HG02759 (cell line): ENCODE measurements around the gene HSPA12A.
"Not testable (repeated sequence)": the region's sequence is repeated elsewhere in the genome, so short reads cannot be mapped to it uniquely, and the experiment has no call there.

Experiments
- ATAC-seq: cut with Tn5 transposase; IDR thresholded peaks from one replicate; pipeline ENCODE4 v1.9.1; 2021; ENCODE audit warnings: mild to moderate bottlenecking, moderate library complexity; ENCODE audit not compliant: unreplicated experiment

Gene HSPA12A

DNA sequence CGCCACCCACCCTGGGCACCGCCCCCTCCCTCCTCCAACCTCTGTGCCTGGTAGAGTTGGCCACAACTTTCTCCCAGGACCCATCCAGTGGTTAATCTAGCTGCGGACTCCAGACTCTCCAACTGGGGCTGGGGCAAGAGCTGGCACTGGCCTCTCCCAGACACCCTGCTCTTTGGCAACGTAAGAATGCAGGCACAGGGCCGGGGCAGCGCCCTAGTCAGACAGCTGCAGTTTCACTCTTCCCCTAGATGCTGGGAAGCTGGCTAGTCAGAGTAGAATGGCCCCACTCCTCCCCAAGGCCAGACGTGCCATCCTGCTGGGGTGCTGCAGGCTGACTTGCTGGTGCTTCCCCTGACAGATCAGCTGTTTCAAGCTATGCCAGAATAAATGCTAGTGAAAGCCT, 22.1 kb downstream of the HSPA12A start:
- no peak for ATAC-seq

DNA sequence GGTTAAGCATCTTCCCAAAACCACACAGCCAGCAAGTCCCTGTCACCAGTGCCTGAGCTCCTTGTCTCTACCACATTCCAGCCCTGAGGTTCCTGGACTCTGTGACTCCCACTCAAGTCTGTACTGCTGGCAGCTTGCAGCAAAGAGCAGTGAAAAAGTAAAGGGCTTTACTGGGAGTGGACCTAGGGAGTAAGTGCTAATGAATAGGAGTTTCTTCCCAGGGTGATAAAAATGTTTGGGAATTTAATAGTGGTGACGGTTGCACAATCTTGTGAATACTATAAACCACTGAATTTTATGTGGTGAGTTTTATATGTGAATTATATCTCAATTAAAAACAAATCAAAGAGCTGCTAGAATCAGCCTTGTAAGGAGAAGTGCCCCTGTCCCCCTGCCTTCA, 22.6 kb downstream of the HSPA12A start:
- ATAC-seq, result no peak

DNA sequence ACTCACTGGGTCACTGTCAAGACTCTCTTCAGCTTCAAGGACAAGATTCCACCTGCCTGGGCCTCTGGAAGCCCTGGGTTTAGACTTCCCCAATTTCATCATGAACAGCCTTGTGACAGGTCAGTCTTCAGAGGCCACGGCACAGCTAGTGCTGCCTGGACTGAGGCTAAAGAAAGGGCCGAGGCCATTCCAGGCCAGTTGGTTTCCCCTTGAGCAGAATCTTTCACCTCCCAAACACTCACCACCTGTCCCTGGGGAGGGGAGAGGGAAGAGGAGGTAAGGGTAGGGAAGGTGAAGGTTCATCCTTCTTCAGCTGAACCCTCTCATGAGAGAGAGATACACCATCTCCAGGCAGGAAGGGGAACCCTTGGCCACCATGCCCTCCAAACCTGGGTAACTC, 24.3 kb downstream of the HSPA12A start:
- no peak for ATAC-seq

DNA sequence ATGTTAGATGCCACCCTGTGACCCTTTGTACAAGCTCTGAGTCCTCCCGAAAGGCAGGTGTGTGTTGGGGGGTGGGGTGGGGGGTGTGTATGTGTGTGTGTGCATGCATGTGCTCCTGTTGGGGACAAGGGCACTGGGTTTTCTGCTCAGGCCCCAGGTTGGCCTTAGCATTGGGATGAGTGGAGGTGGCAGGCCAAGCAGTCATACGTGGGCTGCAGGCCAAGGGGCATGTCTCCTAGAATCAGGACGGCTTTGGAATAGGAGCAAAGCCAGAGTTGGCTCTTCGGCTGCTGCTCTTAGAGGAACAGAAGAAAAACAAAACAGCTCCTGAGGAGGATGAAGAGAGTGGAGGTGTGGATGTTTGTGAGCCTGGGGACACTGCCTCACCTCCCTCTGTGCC, 26.0 kb downstream of the HSPA12A start:
- ATAC-seq, result no peak

DNA sequence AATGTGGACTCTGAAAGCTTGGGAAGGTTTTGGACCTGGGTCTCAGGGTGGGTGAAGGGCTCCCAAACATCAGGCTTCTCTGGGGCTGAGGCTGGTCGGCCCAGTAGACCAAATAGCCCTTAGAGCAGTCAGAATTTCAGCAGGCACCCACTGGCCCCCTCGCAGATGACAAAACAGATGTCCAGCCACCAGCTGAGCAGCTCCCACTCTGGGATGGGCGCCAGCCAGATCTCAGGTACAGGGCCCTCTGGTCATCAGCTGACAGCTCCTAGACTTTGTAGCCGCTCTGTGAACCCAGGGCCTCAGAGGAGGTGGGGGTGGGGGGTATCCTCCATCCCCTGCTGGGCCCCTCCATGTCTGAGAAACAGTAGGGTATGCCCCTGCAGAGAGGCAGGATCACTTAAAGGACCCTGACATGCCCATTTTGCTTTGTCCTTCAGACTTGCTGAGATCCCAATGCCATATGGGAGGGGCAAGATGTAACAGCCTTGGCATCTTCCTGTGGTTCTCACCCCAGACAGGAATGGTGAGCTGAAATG, 26.5 kb downstream of the HSPA12A start:
- no peak for ATAC-seq

DNA sequence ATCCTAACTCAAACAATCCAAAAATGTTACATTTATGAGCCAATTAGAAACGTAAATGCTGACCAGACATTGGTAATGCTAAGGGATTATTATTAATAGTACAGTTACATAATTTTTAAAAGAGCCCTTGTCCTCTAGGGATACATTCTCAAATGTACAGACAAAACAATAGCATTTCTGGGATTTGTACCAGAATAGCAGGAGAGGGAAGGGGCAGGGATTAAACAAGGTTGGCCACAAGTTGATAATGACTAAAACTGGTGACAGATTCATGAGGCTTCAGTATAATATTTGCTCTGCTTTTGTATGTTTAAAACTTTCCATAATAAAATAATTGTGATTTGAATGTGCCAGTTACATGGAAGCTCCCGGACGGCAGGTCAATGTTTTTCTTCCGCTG, 27.0 kb downstream of the HSPA12A start:
- no peak for ATAC-seq

DNA sequence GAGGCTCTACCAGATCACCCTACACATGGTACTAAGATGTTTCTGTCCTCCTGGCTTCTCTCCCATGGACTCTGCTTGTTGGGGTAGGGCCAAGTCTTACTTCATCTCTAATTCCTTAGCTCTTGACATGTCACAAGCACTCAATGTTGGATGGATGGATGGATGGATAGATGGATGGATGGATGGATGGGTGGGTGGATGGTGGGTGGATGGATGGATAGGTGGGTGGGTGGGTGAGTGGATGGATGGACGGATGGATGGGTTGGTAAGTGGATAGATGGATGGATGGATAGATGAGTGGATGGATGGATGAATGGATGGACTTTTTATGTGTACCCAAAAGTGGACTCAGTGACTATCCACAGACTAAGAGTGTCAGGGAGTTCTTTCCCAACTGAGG, 28.5 kb downstream of the HSPA12A start:
- no peak for ATAC-seq

DNA sequence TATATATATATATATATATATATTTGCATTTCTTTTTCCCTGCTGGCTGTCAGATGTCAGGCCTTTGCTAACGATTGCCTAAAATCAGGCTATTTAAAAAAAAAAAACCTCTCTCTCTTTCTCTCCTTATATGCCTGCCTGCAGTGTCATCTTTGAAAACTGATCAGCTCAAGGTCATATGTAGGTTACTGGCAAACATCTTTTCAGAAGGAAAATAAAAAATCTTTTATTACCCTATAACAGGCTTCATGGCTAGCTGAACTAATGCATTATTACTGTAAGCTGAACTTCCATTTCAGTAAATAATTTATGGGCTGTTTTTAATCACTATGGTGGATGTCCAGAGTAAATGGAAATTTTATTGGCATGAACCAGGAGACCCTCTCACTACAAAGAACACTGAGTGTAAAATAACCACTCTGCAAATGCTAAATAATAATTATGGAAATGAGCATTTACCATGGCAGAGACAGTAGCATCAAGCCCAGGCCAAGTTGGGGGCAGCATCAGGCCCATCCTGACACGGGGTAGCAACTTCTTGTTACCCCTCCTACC, 29.3 kb downstream of the HSPA12A start:
- ATAC-seq, result no peak

DNA sequence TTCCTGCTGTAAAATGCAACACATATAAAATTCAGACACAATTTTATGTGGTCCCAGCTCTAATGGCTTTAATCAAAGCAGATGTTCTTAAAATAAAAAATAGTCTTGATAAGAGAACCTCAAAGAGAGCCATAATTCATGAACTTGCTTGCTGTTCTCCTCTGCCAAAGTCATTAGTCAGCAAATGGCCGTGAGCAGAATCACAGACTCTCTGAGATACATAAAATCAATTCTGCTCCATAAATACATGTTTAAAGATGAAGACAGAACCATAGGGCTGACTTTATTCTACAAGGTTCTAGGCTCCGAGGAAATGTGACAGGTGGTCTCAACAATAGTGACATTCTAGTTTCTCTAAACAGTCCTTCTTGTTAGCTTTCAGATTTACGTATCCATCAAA, 29.8 kb downstream of the HSPA12A start:
- ATAC-seq, result no peak

DNA sequence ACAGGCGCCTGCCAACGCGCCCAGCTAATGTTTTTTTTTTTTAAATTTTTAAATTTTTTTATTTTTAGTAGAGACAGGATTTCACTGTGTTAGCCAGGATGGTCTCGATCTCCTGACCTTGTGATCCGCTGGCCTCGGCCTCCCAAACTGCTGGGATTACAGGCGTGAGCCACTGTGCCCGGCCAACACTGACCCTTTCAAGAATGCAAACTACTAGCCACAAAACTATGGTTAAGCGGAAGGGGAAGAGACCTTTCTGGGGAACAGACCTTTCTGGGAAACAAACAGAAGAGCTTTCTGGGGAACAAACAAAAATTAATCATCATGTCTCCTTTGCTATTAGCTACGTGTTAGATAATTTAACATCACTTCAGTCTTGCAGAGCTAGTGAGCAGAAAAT, 30.6 kb downstream of the HSPA12A start:
- not testable (repeated sequence) for ATAC-seq

DNA sequence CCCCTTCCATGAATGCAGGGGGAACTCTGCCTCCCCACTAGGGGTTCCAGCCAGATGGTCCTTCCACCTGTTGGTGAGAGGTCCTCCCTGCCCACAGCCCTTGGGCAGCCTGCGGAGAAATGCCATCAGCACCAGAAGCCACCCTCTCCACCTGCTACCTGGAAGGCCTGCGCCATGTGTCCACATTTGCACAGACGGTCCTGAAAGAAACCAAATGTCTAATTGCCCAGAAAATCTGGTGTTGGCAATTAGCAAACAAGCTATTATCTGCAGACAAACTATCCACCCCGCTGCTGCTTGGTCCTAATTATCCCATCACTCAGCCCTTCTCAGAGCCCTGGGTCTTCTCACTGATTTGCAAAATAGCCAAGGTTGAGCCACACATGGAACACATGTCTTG, 32.3 kb downstream of the HSPA12A start:
- no peak for ATAC-seq

DNA sequence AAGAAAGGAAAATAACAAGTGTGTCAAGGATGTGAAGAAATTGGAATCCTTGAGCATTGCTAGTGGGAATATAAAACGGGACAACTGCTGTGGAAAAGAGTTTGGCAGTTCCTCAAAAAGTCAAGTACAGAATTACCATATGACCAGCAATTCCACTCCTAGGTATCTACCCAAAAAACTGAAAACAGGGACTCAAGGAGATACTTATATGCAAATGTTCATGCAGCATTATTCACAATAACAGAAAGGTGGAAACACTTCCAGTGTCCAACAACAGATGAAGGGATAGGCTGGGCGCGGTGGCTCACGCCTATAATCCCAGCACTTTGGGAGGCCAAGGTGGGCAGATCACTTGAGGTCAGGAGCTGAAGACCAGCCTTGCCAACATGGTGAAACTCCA, 33.5 kb downstream of the HSPA12A start:
- no peak for ATAC-seq

DNA sequence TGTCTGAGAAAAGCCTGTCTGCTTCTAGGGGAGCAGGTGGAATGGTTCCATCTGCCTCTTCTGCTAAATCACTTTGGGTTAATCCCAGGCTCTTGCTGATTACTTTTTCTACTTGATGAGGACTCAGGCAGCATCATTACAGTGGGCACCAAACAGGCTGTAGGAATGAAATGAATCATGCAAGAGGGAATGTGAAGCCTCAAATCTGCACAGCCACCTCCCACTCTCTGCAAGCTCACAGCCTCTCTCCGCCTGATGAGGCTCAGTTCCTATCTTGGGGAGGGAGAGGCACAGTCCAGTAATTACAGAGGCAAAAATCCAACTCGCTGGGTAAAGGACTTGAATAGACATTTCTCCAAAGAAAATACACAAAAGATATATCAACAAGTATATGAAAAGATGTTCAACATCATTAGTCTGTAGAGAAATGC, 34.0 kb downstream of the HSPA12A start:
- ATAC-seq, result no peak

DNA sequence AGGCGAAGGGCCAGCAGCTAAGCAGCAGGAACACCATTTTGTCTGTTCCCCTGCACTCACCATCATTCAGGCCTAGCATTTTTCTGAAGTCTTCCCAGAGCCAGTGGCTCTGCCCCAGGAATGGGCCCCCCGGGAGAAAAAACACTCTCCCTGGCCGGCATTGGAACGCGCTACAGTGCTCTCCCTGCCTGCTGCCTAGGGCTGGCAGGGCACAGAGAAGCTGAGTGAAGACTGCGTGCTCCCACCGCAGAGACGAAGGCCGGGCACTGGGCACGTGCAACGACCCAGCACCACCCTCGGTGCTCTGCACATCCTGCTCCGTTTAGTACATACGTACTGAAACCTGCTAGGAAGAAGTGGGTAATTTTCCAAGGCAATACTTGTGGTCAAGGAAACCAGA, 34.4 kb downstream of the HSPA12A start:
- ATAC-seq, result no peak

DNA sequence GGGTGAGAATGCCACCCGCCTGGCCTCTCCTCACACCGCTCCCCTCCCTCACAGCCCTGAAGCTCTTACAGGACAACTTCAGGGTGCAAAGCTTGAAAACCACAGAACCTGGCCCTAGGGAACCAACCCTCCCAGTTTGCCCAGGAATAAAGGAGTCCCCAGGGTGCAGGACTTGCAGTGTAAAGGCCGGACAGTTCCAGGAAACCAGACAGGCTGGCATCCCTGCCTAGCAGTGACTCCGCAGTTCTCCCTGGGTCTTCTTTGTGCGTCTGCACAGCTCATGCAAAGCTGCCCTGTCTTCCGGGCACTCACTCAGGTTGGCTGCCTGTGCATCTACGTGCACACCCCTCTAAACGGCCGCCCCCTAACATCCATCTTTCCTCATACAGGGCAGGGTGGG, 36.1 kb downstream of the HSPA12A start:
- ATAC-seq, result no peak

DNA sequence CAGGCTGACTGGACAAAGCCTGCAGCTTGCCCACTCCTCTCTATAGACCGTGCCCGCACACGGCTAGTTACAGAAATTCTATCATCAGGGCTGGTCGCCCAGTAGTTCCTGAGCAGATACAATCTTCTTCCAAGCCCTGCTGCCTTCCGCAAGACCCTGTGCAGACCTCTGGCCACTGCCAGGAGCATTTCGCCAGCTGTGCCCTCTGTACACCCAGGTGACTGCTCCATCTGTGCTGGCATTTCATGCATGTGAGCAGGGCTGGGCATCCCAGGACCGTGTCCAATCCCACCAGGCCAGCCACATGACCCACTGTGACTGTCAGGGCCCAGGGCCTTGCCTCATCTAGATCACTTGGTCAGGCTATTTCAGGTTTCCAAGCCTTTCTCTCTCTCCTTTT, 36.9 kb downstream of the HSPA12A start:
- no peak for ATAC-seq

DNA sequence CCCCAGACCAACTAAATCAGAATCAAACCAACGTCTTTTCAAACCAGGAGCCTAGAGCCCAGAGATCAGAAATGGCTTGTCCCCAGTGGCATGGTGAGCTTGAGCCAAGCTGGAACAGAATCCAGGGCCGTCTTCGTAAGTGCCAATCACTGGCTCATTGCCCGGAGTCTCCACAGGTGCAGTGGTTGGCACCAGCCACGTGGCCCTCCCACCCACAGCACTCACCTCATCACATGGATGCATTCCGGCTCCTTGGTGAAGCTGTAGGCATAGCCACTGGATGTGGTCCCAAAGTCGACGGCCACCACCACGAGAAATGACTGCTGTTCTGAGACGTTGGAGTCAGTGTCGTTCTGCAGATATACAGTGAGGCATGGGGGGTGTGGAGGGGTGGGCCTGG, 37.4 kb downstream of the HSPA12A start:
- no peak for ATAC-seq

DNA sequence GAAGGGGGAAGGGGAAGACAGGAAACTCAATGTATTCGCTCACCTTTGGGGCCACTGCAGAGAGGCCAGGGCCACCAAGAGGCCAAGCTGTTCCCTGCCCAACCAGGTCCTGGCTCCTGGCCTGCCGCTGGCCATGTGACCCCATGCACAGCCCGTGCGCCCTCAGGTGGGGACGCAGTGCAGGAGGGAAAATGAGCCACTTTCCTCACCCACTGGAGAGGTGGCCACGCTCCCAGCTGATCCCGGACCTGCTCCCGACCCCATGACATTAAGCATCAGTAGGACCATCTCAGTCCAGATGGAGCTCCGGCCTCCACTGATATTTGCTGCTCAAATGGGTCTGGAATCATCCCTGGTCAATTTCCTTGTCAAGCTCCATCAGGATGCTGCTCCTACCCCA, 40.2 kb downstream of the HSPA12A start:
- ATAC-seq, result no peak

DNA sequence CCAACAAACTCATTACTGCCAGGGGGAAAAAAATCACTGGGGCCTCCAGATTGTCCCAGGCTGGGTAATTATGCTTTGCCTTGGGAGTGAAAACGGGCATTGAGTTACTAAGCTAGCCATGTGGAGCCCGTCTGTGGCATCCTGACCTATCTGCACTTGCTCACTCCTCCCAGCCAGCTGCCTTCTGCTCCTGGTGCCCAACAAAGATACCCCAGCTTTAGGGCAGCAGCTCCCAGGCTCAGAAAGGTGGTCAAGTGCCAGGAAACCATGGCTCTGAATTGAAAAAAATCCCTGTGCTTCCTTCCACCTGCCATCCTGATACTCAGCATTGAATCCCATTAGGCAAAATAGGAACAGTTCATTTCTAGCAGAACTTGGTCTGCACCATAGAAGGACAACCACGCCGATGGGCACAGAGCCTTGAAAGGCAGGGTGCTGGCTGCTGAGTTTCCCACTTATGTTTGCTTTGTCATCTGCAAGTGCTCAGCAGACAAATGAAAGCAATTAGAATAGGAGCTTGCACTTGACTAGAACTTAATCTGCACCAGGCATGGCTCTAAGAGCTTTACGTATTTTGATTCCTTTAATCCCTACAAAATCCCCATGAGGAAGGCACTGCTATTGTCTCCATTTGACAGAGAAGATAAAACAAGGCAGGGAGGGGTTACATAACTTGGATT, 42.8 kb downstream of the HSPA12A start:
- no peak for ATAC-seq

DNA sequence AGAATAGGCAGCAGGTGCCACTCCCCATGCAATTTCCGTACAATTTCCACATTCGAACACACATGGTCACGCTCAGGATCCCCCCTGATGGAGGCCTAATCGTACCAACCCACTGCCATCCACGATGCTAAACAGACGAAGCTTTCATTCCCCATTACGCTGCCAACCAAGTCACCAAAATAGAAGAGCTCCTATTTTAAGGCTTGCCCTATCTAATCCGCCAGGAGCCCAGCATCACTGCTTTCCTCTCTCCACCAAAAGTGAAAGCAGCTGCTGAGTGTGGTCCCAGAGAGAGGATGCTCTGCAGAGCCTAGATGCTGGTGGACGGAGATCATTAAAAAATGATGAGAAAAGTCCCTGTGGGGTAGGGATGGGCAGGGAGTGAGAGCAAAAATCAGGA, 43.3 kb downstream of the HSPA12A start:
- no peak for ATAC-seq

DNA sequence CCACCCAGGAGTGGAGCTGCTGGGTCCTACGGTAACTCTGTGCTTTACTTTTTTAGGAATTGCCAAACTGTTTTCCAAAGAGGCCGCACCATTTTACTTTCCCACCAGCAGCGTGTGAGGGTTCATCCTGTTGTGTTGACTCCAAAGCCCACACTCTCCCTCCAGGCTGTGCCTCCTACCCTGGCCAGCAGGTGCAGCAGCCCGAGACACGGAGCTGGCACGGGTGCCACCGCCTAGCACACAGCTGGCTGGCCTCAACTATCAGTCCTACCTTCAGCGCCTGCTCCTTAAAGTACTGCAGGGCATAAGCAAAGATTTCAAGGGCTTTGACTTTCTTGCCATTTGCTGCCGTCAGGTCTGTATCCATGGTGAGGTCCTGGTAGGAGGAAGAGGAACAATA, 44.0 kb downstream of the HSPA12A start:
- no peak for ATAC-seq

DNA sequence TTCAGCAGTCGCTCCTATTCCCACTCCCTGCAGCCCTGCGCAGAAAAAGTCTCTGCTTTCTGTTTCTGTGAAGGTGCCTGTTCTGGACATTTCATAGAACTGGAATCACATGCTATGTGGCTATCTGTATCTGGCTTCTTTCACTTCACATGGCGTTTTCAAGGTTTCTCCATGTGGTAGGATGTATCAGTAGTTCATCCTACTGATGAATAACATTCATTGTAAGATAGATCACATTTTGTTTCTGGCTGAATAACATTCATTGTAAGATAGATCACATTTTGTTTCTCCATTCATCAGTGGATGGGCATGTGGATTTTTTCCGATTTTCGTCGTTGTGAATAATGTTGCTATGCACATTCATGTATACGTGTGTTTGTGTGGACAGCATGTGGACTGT, 44.5 kb downstream of the HSPA12A start:
- ATAC-seq, result no peak

DNA sequence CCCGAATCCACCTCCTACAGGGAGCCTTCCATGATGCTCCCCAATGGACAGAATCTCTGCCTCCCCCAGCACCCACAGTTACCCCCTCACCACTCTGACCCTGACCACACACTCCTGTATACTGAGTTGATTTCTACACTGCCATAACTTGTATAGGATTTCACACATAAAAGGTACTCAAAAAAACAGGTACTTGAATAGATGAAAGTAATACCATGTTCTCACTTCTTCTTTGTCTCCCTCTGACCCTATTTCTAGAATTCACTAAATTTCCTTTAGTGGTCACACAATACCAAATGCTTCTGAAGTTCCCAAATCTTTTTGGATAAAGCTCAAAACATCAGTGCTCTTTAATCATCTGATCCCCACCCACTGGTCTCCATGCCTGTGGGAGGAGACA, 45.4 kb downstream of the HSPA12A start:
- ATAC-seq, result no peak
